ENCODE results near the gene ADAMTS4. TPM values are rescaled to one million over a fixed set of nuclear protein-coding genes. Genes with fewer than 3 reads are reported as not detected.

ADAMTS4 gene
- total RNA-seq, 1 donor from 2014 or later = 2.8 TPM

- peak; percentile 26 for DNase-seq (ENCODE audit: low spot score)
- H3K36me3 Mint-ChIP-seq (ENCODE audit: low read depth) = peaks cover 8% of the 10 kb centered on the region
- no peaks in the 10 kb centered on the region for H3K27me3 Mint-ChIP-seq (ENCODE audit: low read depth)
- no peak overlapping the region for H3K4me3 Mint-ChIP-seq (ENCODE audit: unreplicated experiment)
- TF ChIP-seq, protein P1, sequence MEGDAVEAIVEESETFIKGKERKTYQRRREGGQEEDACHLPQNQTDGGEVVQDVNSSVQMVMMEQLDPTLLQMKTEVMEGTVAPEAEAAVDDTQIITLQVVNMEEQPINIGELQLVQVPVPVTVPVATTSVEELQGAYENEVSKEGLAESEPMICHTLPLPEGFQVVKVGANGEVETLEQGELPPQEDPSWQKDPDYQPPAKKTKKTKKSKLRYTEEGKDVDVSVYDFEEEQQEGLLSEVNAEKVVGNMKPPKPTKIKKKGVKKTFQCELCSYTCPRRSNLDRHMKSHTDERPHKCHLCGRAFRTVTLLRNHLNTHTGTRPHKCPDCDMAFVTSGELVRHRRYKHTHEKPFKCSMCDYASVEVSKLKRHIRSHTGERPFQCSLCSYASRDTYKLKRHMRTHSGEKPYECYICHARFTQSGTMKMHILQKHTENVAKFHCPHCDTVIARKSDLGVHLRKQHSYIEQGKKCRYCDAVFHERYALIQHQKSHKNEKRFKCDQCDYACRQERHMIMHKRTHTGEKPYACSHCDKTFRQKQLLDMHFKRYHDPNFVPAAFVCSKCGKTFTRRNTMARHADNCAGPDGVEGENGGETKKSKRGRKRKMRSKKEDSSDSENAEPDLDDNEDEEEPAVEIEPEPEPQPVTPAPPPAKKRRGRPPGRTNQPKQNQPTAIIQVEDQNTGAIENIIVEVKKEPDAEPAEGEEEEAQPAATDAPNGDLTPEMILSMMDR (IDR thresholded peaks at IDR 0.05) = no peak
- H3K4me1 Mint-ChIP-seq (ENCODE audit: low read depth) = peaks cover 26% of the 10 kb centered on the region
- no peak overlapping the region for H3K27ac Mint-ChIP-seq (ENCODE audit: unreplicated experiment)
- H3K9me3 Mint-ChIP-seq (ENCODE audit: low read depth) = no peaks in the 10 kb centered on the region
These were observed 25.2 kb upstream of the ADAMTS4 start for GRCh38 chr1:161223805-161224694.

DNA sequence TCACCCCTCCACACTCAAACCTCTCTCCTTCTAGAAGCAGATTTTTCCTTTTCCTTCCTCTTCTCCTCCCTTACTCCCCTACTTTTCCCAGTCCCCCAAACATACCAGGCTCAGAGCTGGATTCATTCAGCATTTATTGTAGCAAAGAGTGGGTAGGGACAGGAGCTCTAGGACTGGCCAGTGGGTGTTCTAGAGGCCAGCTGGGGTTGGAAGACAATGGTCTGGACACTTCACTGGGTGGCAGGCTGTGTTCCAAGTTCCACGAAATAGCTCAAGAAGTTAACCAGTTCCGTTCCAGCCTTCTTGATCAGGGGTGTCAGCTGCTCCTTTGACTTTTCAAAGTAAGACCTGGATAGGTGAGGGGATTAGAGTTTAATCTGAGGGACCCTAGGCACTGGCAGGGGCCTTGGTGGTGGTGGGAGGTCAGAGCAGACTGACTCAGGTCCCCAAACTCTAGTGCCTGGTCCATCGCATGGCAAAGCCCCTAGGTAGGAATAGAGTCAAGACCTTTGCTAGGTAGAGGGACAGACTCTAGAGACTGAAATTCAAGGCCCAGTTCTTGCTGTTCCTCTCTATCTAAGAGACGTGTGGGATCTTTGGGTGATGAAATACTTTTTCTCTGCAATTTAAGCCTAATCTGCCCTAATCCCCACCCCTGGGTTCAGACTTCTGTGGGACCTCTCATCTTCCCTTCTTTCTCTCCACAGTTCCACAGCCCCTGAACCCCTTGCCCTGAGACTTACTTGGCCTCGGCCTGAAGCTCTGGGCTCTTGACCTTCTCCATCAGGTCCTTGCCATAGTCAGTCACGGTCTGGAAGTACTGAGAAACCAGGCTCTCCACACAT, 23.5 kb upstream of the ADAMTS4 start:
- Mint-ChIP-seq H3K27ac (ENCODE audit: unreplicated experiment) (no peak overlapping the region), H3K27me3 (ENCODE audit: low read depth) (no peaks in the 10 kb centered on the region), H3K4me1 (ENCODE audit: low read depth) (peaks cover 19% of the 10 kb centered on the region), H3K9me3 (ENCODE audit: low read depth) (no peaks in the 10 kb centered on the region), H3K36me3 (ENCODE audit: low read depth) (peaks cover 1% of the 10 kb centered on the region), H3K4me3 (ENCODE audit: unreplicated experiment) (no peak overlapping the region)
- TF ChIP-seq, protein P1 (IDR thresholded peaks at IDR 0.05) = no peak
- peak; percentile 33 for DNase-seq (ENCODE audit: low spot score)

DNA sequence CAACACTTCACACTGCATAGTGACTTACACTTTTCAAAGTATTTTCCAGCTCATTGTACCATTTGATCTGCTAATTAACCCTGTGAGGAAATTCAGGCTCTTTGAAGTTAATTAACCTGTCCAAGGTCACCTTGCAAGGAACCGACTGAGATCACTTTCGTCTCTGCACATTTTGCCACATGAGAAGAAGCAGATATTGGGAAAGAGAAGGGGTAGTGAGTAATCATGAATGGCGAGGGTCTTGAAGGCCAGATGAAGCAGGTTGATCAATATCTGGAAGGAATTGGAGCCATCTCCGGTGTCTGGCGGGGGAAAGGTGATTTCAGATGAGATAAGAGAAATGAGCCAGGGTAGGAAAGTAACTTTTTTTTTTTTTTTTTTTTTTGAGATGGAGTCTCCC, 21.1 kb upstream of the ADAMTS4 start:
- Mint-ChIP-seq H3K36me3 (ENCODE audit: low read depth) (peaks cover 3% of the 10 kb centered on the region), H3K4me1 (ENCODE audit: low read depth) (peaks cover 8% of the 10 kb centered on the region), H3K27ac (ENCODE audit: unreplicated experiment) (no peak overlapping the region), H3K4me3 (ENCODE audit: unreplicated experiment) (no peak overlapping the region), H3K9me3 (ENCODE audit: low read depth) (no peaks in the 10 kb centered on the region), H3K27me3 (ENCODE audit: low read depth) (no peaks in the 10 kb centered on the region)
- peak; percentile 7 for DNase-seq (ENCODE audit: low spot score)
- TF ChIP-seq, protein P1 (IDR thresholded peaks at IDR 0.05) = no peak

DNA sequence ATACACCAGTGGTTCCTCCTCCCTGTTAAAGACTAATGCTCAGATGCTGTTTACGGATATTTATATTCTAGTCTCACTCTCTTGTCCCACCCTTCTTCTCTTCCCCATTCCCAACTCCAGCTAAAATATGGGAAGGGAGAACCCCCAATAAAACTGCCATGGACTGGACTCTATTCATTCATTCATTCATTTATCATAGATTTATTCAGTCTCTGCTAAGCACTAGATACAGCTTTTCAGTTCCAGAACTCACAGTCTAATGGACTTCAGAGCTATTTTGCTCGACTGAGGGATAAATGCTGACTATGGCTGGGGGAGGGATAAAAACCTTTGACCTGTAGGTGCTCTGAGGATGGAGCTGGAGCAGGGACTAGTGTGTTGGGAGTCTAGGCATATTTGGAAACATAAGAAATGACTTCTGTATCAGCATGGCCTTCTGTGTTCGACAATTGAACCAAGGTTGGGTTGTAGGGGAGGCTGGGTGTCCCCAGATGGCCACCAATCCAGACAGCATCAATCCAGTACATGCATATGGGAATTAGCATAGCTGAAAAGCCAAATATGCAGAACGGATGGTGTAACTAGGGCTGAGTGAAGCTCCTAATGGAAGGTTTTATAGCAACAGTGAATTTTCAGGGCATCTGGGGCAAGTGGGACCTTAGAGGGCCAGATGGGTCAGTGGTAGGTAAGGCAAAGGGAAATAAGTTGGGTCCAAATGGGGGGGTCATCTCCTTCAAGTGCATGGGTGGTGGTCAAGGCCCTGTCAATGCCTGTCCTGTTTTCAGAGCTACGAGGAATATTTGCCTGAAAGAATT, 20.4 kb upstream of the ADAMTS4 start:
- DNase-seq (ENCODE audit: low spot score) = peak; percentile 4
- Mint-ChIP-seq H3K9me3 (ENCODE audit: low read depth) (no peaks in the 10 kb centered on the region), H3K27me3 (ENCODE audit: low read depth) (no peaks in the 10 kb centered on the region), H3K4me3 (ENCODE audit: unreplicated experiment) (no peak overlapping the region), H3K4me1 (ENCODE audit: low read depth) (peaks cover 8% of the 10 kb centered on the region), H3K27ac (ENCODE audit: unreplicated experiment) (no peak overlapping the region), H3K36me3 (ENCODE audit: low read depth) (peaks cover 8% of the 10 kb centered on the region)
- TF ChIP-seq, protein P1 (IDR thresholded peaks at IDR 0.05) = no peak
